Measurements from ENCODE around the gene IER5. TPM values are rescaled to one million over a fixed set of nuclear protein-coding genes. Genes with fewer than 3 reads are reported as not detected.

Gene IER5
- polyA plus RNA-seq, 1 of the 3 experiments (the other 2 are of a cell fraction), result 52.9 TPM

GRCh38 chr1:181112071-181112929 lies 23.8 kb downstream of the IER5 start (continued):
- TF ChIP-seq, protein P1, sequence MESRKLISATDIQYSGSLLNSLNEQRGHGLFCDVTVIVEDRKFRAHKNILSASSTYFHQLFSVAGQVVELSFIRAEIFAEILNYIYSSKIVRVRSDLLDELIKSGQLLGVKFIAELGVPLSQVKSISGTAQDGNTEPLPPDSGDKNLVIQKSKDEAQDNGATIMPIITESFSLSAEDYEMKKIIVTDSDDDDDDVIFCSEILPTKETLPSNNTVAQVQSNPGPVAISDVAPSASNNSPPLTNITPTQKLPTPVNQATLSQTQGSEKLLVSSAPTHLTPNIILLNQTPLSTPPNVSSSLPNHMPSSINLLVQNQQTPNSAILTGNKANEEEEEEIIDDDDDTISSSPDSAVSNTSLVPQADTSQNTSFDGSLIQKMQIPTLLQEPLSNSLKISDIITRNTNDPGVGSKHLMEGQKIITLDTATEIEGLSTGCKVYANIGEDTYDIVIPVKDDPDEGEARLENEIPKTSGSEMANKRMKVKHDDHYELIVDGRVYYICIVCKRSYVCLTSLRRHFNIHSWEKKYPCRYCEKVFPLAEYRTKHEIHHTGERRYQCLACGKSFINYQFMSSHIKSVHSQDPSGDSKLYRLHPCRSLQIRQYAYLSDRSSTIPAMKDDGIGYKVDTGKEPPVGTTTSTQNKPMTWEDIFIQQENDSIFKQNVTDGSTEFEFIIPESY (IDR thresholded peaks at IDR 0.05; ENCODE audit: borderline replicate concordance, low read depth), result peak; percentile 47; the same call in 1 of the 2 replicates
- TF ChIP-seq GATA2 (CRISPR knock-in tag; IDR thresholded peaks at IDR 0.05) (no peak), GABPA (IDR thresholded peaks at IDR 0.05; ENCODE audit: low read depth) (no peak), TCF12 (IDR thresholded peaks at IDR 0.05) (peak; percentile 95), FOXJ3 (CRISPR knock-in tag; IDR thresholded peaks at IDR 0.05) (no peak), CHD2 (IDR thresholded peaks at IDR 0.05; ENCODE audit: low read length, partially characterized antibody) (no peak), NRF1 (IDR thresholded peaks at IDR 0.05; ENCODE audit: low read depth, low read length) (no peak), FOSL2 (IDR thresholded peaks at IDR 0.05; ENCODE audit: borderline replicate concordance, low read depth) (peak; percentile 97), SMC3 (IDR thresholded peaks at IDR 0.05; ENCODE audit: low read depth, low read length) (no peak), FOXM1 (IDR thresholded peaks at IDR 0.05; ENCODE audit: low read depth) (no peak), MAX (IDR thresholded peaks at IDR 0.05; ENCODE audit: low read depth) (peak; percentile 86), EZH2phosphoT487 (IDR thresholded peaks at IDR 0.05; ENCODE audit: borderline replicate concordance, low read depth) (no peak), PBX3 (IDR thresholded peaks at IDR 0.05) (peak; percentile 78), ELF1 (IDR thresholded peaks at IDR 0.05) (peak; percentile 33; the same call in 1 of the 2 replicates), MEF2A (IDR thresholded peaks at IDR 0.05; ENCODE audit: borderline replicate concordance, low read depth) (peak; percentile 33; the same call in 1 of the 2 replicates), USF1 (IDR thresholded peaks at IDR 0.05; ENCODE audit: borderline replicate concordance, low read depth) (no peak), TEAD4 (IDR thresholded peaks at IDR 0.05; ENCODE audit: borderline replicate concordance, insufficient read depth) (peak; percentile 56; the same call in 1 of the 2 replicates)
- TF ChIP-seq, protein P2, sequence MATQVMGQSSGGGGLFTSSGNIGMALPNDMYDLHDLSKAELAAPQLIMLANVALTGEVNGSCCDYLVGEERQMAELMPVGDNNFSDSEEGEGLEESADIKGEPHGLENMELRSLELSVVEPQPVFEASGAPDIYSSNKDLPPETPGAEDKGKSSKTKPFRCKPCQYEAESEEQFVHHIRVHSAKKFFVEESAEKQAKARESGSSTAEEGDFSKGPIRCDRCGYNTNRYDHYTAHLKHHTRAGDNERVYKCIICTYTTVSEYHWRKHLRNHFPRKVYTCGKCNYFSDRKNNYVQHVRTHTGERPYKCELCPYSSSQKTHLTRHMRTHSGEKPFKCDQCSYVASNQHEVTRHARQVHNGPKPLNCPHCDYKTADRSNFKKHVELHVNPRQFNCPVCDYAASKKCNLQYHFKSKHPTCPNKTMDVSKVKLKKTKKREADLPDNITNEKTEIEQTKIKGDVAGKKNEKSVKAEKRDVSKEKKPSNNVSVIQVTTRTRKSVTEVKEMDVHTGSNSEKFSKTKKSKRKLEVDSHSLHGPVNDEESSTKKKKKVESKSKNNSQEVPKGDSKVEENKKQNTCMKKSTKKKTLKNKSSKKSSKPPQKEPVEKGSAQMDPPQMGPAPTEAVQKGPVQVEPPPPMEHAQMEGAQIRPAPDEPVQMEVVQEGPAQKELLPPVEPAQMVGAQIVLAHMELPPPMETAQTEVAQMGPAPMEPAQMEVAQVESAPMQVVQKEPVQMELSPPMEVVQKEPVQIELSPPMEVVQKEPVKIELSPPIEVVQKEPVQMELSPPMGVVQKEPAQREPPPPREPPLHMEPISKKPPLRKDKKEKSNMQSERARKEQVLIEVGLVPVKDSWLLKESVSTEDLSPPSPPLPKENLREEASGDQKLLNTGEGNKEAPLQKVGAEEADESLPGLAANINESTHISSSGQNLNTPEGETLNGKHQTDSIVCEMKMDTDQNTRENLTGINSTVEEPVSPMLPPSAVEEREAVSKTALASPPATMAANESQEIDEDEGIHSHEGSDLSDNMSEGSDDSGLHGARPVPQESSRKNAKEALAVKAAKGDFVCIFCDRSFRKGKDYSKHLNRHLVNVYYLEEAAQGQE (IDR thresholded peaks at IDR 0.05; ENCODE audit: low read depth, low read length), result 0 out of 2 replicates have a peak, but pooled peaks have one; percentile 50
